ENCODE data around the gene SPTLC2.

Gene SPTLC2

GRCh38 chr14:77457522-77458248, 158.8 kb downstream of the SPTLC2 start, which contains the start of the genes AHSA1 and VIPAS39:
AHSA1 (plus strand) TSS chr14:77458093; CDS start chr14:77458190, 97 bp downstream.
VIPAS39 (minus strand) TSS chr14:77457601; CDS start chr14:77454102, 3,499 bp downstream.
- DNase-seq = peak; percentile 100

- no peak for DNase-seq
These were observed 159.3 kb downstream of the SPTLC2 start for GRCh38 chr14:77457115-77457521.

Data from EL (cell line).